HepG2 (cell line): ENCODE measurements around the gene CTNNA2.

Experiments
- ELF1 ChIP-seq: sonication (generic); formaldehyde crosslinking; IDR thresholded peaks from 2 replicates; pipeline ENCODE4 v1.4.0; 2020; ENCODE audit warnings: missing genetic modification reagents
- NFRKB ChIP-seq: fragments of 450-650 bp; IDR thresholded peaks from 2 replicates; pipeline ENCODE4 v1.6.1; 2017
- RFXANK ChIP-seq: IDR thresholded peaks from 2 replicates; pipeline ENCODE4 v1.6.1; 2016
- SRF ChIP-seq: IDR thresholded peaks from 2 replicates; pipeline ENCODE4 v1.6.1; 2011; ENCODE audit warnings: mild to moderate bottlenecking, low read depth, low read length, moderate library complexity
- TF ChIP-seq, protein P1 (sequence below): sonication (generic); formaldehyde crosslinking; IDR thresholded peaks from 2 replicates; pipeline ENCODE4 v1.5.0; 2020; ENCODE audit warnings: mild to moderate bottlenecking, missing genetic modification reagents, moderate library complexity
- TF ChIP-seq, protein P2 (sequence below): sonication (generic); formaldehyde crosslinking; IDR thresholded peaks from 2 replicates; pipeline ENCODE4 v1.4.0; 2020; ENCODE audit warnings: missing genetic modification reagents, borderline replicate concordance
- TF ChIP-seq, protein P3 (sequence below): conservative IDR thresholded peaks from 2 replicates; pipeline ENCODE4 v1.6.1; 2018; ENCODE audit warnings: missing genetic modification reagents

DNA sequence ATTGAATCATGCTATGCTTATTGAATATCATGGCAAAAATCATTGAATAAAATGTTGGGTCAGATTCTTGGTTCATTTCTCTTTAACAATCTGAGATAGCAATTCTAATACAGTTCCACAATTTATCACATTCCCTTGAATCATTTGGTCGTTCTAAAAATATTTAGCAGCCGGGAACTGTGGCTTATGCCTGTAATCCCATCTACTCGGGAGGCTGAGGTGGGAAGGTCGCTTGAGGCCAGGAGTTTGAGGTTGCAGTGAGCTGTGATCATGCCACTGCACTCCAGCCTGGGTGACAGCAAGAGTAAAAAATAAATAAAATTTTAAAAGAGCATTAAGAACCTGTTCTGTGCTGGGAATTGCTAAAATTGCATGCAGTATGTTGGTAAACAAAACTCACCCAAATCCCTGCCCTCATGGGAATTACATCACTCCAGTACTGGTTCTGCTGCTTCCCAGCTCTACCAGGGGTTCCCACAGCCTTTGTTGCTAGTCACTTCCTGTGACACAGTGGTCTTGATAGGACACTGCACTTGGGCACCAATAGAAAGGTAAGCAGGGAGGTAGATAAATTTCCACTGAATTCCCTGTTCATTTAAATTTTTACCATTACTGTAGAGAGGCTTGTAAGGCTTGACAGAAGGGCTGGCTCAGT lies 200.4 kb downstream of the CTNNA2 start:
- no peak for TF ChIP-seq ELF1 (CRISPR knock-in tag)
- TF ChIP-seq, protein P1, sequence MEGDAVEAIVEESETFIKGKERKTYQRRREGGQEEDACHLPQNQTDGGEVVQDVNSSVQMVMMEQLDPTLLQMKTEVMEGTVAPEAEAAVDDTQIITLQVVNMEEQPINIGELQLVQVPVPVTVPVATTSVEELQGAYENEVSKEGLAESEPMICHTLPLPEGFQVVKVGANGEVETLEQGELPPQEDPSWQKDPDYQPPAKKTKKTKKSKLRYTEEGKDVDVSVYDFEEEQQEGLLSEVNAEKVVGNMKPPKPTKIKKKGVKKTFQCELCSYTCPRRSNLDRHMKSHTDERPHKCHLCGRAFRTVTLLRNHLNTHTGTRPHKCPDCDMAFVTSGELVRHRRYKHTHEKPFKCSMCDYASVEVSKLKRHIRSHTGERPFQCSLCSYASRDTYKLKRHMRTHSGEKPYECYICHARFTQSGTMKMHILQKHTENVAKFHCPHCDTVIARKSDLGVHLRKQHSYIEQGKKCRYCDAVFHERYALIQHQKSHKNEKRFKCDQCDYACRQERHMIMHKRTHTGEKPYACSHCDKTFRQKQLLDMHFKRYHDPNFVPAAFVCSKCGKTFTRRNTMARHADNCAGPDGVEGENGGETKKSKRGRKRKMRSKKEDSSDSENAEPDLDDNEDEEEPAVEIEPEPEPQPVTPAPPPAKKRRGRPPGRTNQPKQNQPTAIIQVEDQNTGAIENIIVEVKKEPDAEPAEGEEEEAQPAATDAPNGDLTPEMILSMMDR: no peak
- TF ChIP-seq, protein P2, sequence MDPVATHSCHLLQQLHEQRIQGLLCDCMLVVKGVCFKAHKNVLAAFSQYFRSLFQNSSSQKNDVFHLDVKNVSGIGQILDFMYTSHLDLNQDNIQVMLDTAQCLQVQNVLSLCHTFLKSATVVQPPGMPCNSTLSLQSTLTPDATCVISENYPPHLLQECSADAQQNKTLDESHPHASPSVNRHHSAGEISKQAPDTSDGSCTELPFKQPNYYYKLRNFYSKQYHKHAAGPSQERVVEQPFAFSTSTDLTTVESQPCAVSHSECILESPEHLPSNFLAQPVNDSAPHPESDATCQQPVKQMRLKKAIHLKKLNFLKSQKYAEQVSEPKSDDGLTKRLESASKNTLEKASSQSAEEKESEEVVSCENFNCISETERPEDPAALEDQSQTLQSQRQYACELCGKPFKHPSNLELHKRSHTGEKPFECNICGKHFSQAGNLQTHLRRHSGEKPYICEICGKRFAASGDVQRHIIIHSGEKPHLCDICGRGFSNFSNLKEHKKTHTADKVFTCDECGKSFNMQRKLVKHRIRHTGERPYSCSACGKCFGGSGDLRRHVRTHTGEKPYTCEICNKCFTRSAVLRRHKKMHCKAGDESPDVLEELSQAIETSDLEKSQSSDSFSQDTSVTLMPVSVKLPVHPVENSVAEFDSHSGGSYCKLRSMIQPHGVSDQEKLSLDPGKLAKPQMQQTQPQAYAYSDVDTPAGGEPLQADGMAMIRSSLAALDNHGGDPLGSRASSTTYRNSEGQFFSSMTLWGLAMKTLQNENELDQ: no peak
- TF ChIP-seq, protein P3, sequence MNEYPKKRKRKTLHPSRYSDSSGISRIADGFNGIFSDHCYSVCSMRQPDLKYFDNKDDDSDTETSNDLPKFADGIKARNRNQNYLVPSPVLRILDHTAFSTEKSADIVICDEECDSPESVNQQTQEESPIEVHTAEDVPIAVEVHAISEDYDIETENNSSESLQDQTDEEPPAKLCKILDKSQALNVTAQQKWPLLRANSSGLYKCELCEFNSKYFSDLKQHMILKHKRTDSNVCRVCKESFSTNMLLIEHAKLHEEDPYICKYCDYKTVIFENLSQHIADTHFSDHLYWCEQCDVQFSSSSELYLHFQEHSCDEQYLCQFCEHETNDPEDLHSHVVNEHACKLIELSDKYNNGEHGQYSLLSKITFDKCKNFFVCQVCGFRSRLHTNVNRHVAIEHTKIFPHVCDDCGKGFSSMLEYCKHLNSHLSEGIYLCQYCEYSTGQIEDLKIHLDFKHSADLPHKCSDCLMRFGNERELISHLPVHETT (CRISPR knock-in tag): no peak
- no peak for TF ChIP-seq RFXANK (CRISPR knock-in tag)
- TF ChIP-seq SRF: no peak
- no peak for TF ChIP-seq NFRKB
